GM12872 (cell line): ENCODE measurements around the gene POC1A.

Experiments used
- TF ChIP-seq, protein P1 (sequence below): IDR thresholded peaks from 3 replicates; pipeline ENCODE4 v1.5.1; 2011; ENCODE audit warnings: low read depth, mild to moderate bottlenecking, low read length, moderate library complexity; ENCODE audit not compliant: insufficient read depth

POC1A gene

DNA sequence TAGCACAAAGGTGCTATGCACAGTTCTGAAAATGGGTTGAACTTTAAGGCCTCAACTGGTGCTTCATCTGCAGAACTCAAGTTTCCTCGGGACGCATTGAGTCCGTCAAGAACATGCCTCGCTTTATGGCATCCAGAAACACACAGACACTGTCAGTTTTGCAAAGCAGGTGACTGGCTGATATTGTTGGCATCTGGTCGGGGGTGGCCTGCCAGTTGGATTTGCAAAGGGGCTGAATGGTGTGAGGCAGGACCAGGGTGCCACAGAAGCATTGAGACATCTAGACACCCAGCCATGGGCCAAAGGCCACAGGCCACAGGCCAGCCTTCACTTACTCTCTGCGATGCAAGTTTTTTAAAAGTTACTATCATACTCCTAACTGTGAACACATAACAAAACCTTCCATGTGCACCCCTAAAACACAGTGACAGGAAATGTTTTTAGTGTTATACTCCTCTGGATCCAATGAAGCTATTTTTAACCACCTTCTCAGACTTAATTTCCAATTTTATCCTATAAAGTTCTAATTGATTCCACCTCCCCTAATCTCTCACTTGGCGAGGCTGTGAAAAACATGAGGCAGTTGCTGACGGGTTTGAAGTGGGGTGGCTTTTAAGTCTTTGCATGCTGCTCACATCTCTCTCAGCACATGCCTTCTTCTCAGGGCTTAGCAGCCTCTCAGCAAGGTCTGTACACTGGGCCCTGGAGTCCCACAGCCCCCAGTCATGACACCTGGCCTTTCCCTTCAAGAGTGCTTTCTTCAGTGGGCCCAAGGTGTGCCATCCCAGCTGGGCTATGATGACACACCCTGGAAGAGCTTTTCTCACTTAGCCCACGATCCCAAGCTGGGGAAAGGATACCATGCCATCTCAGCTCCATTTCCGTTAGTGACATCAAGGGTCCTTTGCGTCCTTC is 59.4 kb downstream of the POC1A start:
- TF ChIP-seq, protein P1, sequence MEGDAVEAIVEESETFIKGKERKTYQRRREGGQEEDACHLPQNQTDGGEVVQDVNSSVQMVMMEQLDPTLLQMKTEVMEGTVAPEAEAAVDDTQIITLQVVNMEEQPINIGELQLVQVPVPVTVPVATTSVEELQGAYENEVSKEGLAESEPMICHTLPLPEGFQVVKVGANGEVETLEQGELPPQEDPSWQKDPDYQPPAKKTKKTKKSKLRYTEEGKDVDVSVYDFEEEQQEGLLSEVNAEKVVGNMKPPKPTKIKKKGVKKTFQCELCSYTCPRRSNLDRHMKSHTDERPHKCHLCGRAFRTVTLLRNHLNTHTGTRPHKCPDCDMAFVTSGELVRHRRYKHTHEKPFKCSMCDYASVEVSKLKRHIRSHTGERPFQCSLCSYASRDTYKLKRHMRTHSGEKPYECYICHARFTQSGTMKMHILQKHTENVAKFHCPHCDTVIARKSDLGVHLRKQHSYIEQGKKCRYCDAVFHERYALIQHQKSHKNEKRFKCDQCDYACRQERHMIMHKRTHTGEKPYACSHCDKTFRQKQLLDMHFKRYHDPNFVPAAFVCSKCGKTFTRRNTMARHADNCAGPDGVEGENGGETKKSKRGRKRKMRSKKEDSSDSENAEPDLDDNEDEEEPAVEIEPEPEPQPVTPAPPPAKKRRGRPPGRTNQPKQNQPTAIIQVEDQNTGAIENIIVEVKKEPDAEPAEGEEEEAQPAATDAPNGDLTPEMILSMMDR = no peak

- TF ChIP-seq, protein P1 = no peak
Measured at GRCh38 chr3:52093756-52094545, 60.3 kb downstream of the POC1A start.

DNA sequence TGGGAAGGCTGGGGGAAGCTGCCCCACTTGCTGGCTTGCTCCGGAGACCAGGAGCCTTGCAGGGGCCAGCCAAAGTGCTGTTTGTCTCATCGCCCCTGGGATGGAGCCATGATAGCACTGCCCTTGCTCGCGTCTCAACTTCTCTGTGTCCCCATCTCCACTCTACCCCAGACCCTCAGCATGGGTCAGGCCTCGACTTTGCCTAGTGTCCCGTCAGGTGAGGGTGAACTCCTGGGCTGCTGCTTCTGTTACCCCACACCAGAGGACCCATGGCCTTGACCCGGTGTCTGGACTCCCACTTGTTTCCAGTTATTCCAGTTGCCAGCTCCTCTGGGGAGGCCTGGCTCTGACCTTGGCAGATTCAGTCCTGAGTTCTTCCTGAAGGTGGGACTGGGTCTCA is 61.3 kb downstream of the POC1A start:
- TF ChIP-seq, protein P1 = no peak

- TF ChIP-seq, protein P1 = no peak
Measured at GRCh38 chr3:52092271-52092660, 62.0 kb downstream of the POC1A start.

DNA sequence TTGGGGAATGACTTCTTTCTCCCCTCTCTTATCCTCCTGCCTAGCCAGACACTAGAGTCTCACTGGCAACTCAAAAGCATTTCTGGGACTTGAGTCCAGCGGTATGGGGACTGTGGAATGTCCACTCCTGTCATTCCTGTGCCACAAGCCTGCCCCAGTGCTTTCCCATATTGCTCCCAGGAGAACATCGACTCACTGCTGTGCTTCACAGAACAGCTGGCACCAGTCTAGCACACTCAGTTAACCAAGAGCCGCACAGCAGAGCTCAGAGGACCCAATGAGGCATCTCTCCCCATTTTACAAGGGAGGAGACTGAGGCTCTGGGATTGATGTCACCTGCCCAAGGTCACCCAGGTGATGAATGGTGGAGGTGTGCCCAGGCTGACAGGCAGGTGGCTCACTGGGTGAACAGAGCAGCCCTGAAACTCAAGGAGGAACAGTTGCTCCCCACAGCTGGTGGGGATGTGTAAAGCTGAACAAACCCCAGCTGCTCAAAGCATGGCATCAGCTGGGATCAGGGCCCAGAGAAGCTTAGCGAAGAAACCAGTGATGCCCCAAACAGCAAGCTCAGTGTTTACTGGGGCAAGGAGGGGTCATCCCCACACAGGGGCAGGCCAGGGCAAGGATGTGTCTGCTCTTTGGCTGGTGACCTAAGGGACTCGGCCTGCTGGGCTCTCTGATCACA is 62.5 kb downstream of the POC1A start:
- TF ChIP-seq, protein P1 = no peak

- TF ChIP-seq, protein P1 = no peak
Measured at GRCh38 chr3:52090933-52091468, 63.2 kb downstream of the POC1A start.
